ENCODE results near the gene EDC3.
"Not testable (repeated sequence)": the region's sequence is repeated elsewhere in the genome, so short reads cannot be mapped to it uniquely, and the experiment has no call there.

EDC3 gene

DNA sequence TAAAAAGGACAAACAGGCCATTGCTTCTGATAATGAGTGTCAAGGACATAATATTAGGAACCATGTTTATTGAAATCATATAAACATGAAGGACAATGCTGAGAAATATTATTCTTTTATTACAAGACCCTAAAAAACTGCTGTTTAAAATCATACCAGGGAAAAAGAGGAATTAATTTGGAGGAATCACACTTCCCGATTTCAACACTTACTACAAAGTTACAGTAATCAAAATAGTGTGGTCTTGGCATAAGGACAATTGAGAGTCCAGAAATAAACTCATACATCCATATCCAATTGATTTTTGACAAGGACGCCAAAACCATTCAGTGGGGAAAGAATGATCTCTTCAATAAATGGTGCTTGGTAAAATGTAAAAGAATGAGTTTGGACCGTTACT lies 16.5 kb upstream of the EDC3 start:
- H3K27ac ChIP-seq = no peak overlapping the region
- DNase-seq (ENCODE audit: low read depth, low spot score) = no peak

- H3K27ac ChIP-seq = no peak overlapping the region
- DNase-seq (ENCODE audit: low read depth, low spot score) = no peak
Observed at GRCh38 chr15:74710319-74711094, 14.7 kb upstream of the EDC3 start.

DNA sequence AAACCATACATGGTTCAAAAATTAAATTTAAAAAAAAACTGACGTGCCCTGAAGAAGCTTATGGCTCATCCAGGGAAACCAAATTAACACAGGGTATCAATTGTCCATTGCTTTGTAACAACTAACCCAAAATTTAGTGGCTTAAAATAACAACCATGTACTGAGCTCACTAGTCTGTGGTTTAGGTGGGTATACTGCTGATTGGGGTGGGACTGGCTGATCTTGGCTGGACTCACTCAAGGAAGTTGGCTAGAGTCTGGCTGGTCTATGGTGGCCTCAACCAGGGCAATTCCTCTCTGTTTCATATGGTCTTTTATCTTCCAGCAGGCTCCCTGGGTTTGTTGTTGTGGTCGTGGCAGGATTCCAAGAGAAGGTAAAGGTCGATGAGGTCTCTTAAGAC lies 14.1 kb upstream of the EDC3 start:
- no peak for DNase-seq (ENCODE audit: low read depth, low spot score)
- H3K27ac ChIP-seq = no peak overlapping the region

DNA sequence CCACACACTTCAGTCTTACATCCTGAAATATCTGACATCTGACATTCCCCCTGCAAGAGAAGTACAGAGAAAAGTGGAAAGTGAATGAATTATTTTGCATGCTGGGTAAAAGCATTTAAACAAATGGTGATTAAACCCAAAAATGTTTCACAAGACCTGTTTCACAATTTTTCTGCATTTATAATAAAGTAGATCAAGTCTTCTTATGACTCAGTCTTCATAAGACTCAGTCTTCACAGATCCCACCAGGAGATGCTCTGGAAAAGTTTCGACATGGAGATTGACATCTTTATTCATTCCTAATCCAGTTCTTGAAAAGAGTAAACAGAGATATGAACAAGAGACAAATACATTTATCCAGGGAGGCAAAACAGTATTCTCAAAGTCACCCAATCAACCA lies 13.2 kb upstream of the EDC3 start:
- peak; percentile 18 for DNase-seq (ENCODE audit: low read depth, low spot score)
- no peak overlapping the region for H3K27ac ChIP-seq

GRCh38 chr15:74696808-74697207 lies 984 bp upstream of the EDC3 start:
- no peak overlapping the region for H3K27ac ChIP-seq
- DNase-seq (ENCODE audit: low read depth, low spot score) = no peak

DNA sequence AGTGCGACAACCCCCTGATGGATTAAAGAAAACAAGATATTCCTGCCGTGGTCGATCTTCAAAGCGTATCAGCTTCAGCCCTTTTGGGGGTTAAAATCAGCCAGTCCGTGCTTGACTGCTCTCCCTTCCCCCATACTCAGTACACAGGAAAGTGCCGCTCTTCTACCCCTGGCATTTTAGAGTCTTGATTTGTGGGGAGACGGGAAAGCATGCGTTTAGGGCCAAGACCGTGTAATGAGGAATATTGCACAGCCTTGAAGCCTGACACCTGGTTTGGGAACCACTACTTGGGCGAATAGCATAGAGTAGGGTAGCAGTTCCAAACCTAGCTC lies 540 bp upstream of the EDC3 start:
- no peak overlapping the region for H3K27ac ChIP-seq
- no peak for DNase-seq (ENCODE audit: low read depth, low spot score)

DNA sequence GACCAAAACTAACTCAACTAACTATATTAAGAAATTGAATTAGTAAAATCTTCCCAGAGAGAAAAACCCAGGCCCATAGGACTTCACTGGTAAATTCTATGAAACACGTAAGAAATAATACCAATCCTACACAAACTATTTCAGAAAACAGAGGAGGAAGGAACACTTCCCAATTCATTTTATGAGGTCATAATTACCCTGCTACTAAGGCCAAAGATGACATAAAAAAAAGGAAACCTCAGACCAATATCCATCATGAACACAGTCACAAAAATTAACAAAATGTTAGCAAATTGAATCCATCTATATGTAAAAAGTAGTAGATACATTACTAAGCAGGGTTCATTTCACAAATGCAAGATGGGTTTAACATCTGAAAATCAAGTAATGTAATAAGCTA lies 3.5 kb downstream of the EDC3 start:
- H3K27ac ChIP-seq = no peak overlapping the region
- DNase-seq (ENCODE audit: low read depth, low spot score) = no peak

DNA sequence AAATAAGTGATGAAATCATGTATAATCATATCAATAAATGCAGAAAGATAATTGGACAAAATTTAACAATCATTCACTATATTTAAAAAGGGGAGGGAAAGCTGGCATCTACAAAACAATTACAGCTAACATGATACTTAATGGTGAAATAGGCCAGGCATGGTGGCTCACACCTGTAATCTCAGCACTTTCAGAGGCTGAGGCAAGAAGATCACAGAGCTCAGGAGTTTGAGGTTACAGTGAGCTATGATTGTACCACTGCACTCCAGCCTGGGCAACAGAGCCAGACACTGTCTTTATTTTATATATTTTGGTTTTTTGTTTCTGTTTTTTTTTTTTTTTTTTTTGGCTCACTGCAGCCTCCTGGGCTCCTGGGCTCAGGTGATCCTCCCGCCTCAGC lies 12.1 kb downstream of the EDC3 start:
- DNase-seq (ENCODE audit: low read depth, low spot score) = no peak
- no peak overlapping the region for H3K27ac ChIP-seq

DNA sequence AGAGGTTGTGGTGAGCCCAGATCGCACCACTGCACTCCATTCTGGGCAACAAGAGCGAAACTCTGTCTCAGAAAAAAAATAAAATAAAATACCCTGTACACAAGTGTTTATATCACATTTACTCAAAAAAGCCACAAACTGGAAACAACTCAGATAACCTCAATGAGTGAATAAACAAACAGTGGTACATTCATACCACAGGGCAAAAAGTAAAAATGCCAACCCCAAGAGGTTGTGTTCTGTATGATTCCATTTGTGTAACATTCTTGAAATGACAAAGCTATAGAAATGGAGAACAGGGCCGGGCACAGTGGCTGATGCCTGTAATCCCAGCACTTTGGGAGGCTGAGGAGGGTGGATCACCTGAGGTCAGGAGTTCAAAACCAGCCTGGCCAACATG lies 12.9 kb downstream of the EDC3 start:
- no peak for DNase-seq (ENCODE audit: low read depth, low spot score)
- no peak overlapping the region for H3K27ac ChIP-seq

- DNase-seq (ENCODE audit: low read depth, low spot score) = no peak
- no peak overlapping the region for H3K27ac ChIP-seq
Observed at GRCh38 chr15:74680456-74680855, 15.4 kb downstream of the EDC3 start.

DNA sequence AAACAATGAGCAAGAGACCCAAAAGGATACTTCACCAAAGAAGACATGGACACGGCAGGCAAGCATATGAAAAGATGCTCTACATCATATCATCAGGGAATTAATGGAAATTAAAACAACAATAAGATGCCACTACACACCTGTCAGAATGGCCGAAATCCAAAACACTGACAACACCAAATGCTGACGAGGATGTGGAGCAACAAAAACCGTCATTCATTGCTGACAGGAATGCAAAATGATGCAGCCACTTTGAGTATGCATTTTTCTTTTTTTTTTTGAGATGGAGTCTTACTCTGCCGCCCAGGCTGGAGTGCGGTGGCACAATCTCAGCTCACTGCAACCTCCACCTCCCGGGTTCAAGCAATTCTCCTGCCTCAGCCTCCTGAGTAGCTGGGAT lies 19.0 kb downstream of the EDC3 start:
- no peak overlapping the region for H3K27ac ChIP-seq
- DNase-seq (ENCODE audit: low read depth, low spot score) = no peak

DNA sequence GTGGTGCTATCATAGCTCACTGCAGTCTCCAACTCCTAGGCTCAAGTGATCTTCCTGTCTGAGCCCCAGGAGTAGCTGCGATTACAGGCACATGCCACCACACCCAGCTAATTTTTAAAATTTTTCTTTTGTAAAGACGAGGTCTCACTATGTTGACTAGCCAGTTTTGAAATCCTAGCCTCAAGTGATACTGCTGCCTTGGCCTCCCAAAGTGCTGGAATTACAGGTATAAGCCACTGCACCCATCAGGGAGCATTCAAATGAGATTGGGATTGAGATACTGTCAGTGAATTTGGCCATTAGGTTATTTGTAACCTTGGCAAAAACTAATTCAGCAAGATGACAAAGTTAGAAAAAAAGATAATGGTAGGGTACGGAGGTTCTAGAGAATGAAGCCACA lies 21.7 kb downstream of the EDC3 start:
- DNase-seq (ENCODE audit: low read depth, low spot score) = no peak
- no peak overlapping the region for H3K27ac ChIP-seq

- DNase-seq (ENCODE audit: low read depth, low spot score) = no peak
- H3K27ac ChIP-seq = no peak overlapping the region
Observed at GRCh38 chr15:74669627-74670026, 26.2 kb downstream of the EDC3 start.

DNA sequence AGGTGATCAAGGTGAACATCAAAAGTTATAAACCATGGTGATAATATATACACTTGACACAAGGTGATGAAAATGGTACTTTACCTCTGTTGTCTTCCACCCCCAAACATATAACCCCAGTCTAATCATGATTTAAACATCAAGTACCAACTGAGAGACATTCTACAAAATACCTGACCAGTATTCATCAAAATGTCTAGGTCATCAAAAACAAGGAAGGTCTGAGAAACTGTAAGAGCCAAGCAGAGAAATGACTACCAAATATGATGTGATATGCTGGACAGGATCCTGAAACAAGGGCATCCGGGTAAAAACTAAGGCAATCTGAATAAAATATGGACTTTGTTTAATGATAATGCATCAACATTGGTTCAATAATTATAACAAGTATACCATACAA lies 27.8 kb downstream of the EDC3 start:
- DNase-seq (ENCODE audit: low read depth, low spot score) = no peak
- H3K27ac ChIP-seq = no peak overlapping the region

DNA sequence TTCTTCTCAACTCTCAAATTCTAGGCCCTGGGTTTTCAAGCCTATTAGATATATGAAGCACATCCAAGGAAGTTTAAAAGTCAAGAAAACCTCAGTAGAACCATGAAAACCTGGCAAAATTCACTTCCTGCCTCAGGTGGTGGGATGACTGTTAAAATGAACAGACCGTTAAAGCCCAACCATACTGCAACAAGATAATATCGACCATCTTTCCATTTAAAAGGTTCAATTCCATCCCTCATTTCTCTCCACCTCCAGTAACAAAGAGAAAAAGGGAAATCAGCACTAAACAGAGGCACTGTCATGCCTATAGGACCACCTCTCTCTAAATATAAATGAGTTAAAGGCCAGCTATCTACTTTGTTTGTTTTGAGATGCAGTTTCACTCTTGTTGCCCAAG lies 31.2 kb downstream of the EDC3 start:
- DNase-seq (ENCODE audit: low read depth, low spot score) = no peak
- peak overlapping the region; percentile 34 for H3K27ac ChIP-seq

DNA sequence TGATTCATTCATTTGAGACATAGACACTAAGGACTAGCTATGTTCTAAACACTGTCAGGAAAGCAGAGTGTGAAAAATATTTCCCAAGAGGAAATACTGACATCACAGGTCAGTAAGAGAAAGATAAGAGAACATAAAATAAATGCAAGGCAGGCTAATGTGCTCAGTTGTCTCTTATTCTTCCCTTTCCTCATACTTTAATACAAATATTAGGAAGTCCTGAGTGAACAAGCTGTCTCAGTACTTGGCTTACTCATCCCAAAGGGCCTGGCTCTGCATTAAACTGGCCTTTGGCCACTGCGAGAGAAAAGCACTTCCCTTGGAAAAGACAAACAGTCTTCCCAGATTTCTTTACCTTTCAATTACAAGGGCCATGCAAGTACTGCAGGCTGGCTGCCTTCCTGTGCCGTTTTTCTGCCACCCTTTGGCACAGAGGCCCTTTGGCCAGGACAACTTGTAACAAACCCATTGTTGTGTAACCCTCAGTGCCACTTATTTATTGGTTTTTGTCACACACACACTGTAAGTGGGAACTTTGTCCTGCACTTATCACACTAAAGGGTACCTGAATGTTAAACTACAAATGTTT lies 31.7 kb downstream of the EDC3 start:
- peak overlapping the region; percentile 34 for H3K27ac ChIP-seq
- no peak for DNase-seq (ENCODE audit: low read depth, low spot score)

GRCh38 chr15:74663303-74664027 lies 32.4 kb downstream of the EDC3 start:
- DNase-seq (ENCODE audit: low read depth, low spot score) = no peak
- peak overlapping the region; percentile 34 for H3K27ac ChIP-seq

GRCh38 chr15:74662064-74662860 lies 33.6 kb downstream of the EDC3 start:
- no peak for DNase-seq (ENCODE audit: low read depth, low spot score)
- no peak overlapping the region for H3K27ac ChIP-seq

DNA sequence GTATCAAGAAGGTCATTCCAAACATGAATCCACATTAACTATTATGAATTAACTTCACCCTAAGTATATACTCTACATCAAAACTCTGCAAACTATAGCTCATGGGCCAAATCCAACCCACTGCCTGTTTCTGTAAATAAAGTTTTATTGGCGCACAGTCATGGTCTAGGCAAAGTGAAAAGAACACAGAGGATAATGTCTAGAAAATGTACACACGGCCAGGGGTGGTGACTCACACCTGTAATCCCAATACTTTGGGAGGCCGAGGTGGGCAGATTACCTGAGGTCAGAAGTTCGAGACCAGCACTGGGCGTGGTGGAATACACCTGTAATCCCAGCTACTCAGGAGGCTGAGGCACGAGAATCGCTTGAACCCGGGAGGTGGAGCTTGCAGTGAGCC lies 34.5 kb downstream of the EDC3 start:
- DNase-seq (ENCODE audit: low read depth, low spot score); H3K27ac ChIP-seq: not testable (repeated sequence)

DNA sequence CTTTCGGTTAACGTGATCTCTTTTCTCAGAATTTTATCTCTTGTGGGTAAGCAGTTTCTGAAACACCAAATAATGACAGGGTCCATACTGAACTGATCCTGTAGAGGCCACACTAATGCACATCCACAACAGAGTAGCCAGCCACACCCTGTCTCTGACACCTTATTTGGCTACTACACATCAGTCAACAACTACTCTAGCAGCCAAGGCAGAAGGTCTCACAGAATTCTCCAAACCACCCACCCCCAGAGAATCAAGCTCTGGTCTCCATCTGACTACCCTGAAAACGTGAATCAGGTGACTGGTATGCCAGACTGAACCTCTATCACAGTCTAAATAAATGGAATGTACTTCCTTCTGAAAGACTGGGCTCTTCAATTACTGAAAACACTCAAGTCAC lies 38.0 kb downstream of the EDC3 start:
- H3K27ac ChIP-seq = no peak overlapping the region
- DNase-seq (ENCODE audit: low read depth, low spot score) = no peak

DNA sequence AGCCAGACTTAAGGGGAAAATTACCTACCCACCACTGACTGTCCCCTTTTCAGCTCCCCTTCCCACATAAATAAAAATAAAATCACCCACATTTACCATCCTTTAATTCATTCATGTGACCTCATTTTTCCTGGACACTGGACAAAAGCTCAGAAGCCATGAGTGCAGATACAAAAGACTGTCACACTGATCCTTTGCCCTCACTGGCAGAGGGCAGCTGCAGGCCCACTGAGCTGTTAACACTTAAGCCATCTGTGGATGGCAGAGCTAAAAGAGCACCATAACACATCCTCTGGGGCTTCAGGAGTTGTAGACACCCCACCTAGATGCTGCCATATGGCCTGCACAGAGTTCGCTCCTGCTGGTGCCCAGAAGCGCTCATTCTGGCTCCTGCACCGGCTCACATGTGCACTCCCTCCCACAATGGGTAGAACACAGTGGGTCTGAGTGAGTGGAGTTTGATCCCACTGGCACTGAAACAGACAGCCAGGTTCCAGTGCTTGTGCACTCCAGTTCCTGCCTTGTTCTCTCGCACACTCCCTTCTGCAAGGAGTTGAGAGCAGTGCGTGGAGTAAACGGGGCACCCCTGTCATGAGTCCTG lies 38.8 kb downstream of the EDC3 start:
- no peak for DNase-seq (ENCODE audit: low read depth, low spot score)
- H3K27ac ChIP-seq = no peak overlapping the region

Measured in epithelial cell of prostate (primary cell).